Subcutaneous adipose tissue (tissue), 4 donors: ENCODE measurements around the gene KIF5A. TPM values are rescaled to one million over a fixed set of nuclear protein-coding genes. Genes with fewer than 3 reads are reported as not detected.

Experiments
- total RNA-seq, 4 donors: library from RNA; depleted of rRNA; stranded (reverse); fragments of >200 nt; gene quantifications; one replicate each; pipeline ENCODE4 v1.1.0, GENCODE V29; 2016
- TF ChIP-seq, protein P1 (sequence below): fragments of 450-650 bp; IDR thresholded peaks from one replicate; pipeline ENCODE4 v1.5.1; 2016; ENCODE audit warnings: low read depth, mild to moderate bottlenecking, control low read depth, antibody characterized with exemption, moderate library complexity

The KIF5A gene
- total RNA-seq, 4 donors from 2014 or later = 0.17 to 0.38 TPM; not detected in 2

DNA sequence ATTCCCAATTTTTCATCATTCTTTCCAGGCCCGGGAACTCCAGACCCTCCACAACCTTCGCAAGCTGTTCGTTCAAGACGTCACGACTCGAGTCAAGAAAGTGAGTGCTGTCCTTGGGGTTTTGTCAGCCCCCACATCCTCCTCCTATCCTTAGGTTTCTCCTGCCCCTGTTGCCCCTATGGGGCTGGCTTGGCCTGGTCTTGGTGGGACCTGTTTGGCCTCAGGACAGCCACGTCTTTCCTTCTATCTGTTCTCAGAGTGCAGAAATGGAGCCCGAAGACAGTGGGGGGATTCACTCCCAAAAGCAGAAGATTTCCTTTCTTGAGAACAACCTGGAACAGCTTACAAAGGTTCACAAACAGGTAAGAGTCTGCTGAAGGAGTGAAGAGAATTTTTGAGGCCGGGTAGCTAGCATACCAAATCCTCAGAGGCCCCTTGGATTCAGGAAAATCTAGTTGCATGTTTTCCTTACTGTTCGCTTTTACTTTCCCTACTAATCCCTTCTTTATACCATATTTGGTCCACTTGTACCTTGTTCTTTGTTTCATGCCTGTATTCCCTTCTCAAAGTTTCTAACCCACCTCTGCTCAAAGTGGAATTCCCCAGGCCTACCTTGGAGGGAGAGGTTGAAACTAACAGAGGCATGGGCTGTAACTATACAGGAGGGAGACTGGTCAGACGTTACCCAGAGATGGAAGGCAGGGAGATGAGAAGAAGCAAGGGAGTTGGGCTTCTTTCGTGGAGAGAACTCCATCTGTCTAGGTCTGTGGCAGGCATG lies 28.3 kb downstream of the KIF5A start:
- TF ChIP-seq, protein P1, sequence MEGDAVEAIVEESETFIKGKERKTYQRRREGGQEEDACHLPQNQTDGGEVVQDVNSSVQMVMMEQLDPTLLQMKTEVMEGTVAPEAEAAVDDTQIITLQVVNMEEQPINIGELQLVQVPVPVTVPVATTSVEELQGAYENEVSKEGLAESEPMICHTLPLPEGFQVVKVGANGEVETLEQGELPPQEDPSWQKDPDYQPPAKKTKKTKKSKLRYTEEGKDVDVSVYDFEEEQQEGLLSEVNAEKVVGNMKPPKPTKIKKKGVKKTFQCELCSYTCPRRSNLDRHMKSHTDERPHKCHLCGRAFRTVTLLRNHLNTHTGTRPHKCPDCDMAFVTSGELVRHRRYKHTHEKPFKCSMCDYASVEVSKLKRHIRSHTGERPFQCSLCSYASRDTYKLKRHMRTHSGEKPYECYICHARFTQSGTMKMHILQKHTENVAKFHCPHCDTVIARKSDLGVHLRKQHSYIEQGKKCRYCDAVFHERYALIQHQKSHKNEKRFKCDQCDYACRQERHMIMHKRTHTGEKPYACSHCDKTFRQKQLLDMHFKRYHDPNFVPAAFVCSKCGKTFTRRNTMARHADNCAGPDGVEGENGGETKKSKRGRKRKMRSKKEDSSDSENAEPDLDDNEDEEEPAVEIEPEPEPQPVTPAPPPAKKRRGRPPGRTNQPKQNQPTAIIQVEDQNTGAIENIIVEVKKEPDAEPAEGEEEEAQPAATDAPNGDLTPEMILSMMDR = no peak

DNA sequence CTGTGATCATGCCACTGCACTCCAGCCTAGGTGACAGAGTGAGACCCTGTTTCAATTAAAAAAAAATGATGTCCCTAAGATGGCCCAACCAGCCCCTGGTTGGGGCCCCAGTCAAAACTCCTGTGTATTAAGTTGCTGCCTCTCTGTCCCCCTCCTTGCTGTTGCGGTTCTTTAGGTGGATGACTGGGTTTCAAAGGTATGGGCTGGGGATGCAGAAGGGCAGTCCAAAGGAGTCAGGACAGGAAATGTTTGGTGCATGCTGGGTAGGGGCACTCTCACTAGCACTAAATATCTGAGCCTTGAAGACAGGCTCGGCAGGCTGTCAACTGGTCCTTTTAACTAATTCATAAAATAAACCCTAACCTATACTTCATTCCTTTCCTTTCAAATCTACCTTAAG lies 29.2 kb downstream of the KIF5A start:
- TF ChIP-seq, protein P1 = no peak

DNA sequence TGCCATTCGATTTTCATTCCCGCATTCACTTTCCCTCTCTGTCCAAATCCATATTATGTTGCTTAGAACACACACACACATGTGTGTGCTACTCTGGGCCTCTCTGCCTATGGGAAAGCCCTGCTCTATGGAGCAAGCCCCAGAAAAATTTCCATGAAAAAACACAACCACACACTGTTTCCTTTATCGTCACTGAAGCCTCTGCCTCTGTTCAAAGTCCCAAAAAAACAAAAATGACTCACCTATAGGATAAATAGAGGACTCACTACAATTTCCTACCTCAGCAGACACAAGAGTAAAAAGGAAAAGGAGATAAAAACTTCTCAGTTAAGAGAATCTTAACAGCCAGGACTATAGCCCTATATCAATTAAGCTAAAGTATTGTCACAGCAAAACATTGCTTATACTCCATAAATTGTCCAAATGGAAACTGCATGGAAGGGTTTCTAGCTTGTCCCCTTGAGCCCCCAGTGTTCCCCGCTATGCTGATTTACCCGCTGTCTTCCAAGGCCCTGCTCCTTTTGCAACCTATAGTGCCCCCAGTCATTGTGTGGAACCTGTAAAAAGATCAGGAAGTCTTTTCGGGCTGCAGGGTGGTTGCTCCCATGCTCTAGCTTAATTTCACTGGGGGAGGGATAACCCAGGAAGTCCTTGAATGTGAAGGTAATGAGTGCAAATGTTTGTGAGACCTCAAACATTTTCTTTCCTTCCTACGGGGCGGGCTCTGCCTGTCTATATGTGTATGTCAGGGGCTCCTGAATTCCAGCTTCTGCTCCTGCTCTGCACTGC lies 30.0 kb downstream of the KIF5A start:
- TF ChIP-seq, protein P1 = no peak

DNA sequence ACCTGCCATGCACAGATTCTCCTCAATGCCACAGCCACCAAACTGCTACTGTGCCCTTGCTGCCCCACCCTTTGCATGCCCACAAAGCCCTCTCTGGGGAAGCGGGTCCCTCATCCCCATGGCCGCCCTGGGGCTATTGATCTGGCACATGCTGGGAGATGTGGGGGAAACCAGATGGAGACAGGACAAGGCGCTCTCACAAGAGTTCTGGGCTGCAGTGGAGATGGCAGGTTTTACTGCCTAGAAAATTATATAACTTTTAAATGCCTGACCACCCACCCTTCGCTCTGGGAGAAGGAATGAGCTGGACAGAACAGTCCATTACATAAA lies 30.6 kb downstream of the KIF5A start:
- TF ChIP-seq, protein P1 = no peak

DNA sequence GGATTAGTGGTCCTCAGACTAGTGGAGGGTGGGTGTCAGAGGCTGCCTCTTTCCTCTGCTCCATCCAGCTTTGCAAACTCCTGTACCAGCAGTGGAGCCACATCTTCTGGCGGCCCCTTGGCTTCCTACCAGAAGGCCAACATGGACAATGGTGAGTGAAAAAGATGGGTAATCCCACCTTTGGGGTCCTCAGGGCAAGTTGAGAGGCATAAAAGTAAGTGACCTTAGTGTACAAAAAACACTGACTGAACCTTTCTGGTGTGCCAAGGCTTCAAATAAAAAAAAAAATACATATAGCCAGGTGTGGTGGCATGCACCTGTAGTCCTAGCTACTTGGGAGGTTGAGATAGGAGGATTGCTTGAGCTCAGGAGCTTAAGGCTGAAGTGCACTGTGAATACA lies 32.0 kb downstream of the KIF5A start:
- TF ChIP-seq, protein P1 = no peak

DNA sequence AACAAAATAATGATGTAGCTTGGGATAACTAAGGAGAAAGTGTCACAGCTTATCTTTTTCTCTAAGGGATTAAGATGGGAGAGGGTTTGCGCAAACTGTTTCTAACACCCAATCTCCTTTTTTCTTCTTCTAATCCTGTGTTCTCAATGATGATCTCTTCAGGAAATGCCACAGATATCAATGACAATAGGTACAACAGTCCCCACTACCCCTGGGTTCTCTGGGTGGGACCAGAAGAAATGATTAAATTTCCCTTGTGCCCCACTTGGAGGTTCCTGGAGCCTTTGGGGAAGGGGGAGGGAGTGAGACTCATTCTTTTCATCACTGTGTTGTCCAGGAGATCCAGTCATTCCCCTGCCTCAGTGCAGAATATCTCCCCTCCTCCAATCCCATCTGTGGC lies 32.6 kb downstream of the KIF5A start:
- TF ChIP-seq, protein P1 = no peak

DNA sequence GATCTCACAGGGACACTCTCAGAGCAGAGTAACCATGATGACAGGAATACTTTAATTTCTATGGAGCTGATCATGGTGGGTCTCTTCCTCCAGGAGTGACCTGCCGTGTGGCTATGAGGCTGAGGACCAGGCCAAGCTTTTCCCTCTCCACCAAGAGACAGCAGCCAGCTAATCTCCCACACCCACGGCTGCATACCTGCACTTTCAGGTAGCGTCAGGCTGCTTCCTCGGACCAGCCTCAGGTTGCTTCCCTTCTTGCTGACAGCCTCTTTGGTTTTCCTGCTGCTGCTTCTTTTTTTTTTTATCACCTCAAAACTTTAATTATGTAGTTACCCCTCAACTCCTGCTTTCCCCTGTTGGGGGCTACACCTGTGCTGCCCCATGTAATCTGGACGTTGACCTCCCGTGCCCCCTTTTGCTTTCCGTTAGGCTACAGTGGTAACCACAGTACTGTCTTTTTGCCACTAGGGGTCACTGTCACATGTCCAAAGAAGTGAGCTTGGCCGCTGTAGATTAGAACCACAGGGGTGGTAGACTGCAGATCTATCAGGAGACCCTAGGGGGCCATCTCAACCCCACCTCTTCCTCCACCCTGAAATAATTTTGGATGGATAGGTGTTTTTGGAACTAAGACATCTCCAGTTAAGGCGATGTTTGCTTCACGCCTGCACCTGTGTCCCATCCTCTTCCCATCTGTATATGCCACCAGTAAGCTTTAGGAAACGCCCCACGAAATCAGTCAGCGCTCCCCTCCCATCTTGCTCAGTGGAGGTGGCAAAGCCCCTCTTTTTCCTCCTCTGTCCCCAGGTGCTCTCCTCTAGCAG lies 33.4 kb downstream of the KIF5A start:
- TF ChIP-seq, protein P1 = no peak
